MM.1S (cell line): ENCODE results near the gene PYGL.

ENCODE experiments used
- CTCF ChIP-seq: fragments of 300-600 bp; sonication (generic); IDR thresholded peaks from 2 replicates; pipeline ENCODE4 v1.5.1; 2016; ENCODE audit warnings: antibody characterized with exemption, low read length, mixed read lengths
- EZH2 ChIP-seq: fragments of 300-600 bp; sonication (generic); optimal IDR thresholded peaks from 2 replicates; pipeline ENCODE3; 2017; ENCODE audit warnings: low read depth, mild to moderate bottlenecking, antibody characterized with exemption, low read length, mixed read lengths
- EZH2phosphoT487 ChIP-seq: fragments of 300-600 bp; sonication (generic); IDR thresholded peaks from 2 replicates; pipeline ENCODE4 v1.6.1; 2018; ENCODE audit warnings: antibody characterized with exemption, low read length

- no peak for TF ChIP-seq CTCF
- TF ChIP-seq EZH2 = no peak
- TF ChIP-seq EZH2phosphoT487 = no peak
These were observed 3.2 kb upstream of the PYGL start for GRCh38 chr14:50947446-50947845.
